ENCODE results near the gene GATA5.

Gene GATA5

DNA sequence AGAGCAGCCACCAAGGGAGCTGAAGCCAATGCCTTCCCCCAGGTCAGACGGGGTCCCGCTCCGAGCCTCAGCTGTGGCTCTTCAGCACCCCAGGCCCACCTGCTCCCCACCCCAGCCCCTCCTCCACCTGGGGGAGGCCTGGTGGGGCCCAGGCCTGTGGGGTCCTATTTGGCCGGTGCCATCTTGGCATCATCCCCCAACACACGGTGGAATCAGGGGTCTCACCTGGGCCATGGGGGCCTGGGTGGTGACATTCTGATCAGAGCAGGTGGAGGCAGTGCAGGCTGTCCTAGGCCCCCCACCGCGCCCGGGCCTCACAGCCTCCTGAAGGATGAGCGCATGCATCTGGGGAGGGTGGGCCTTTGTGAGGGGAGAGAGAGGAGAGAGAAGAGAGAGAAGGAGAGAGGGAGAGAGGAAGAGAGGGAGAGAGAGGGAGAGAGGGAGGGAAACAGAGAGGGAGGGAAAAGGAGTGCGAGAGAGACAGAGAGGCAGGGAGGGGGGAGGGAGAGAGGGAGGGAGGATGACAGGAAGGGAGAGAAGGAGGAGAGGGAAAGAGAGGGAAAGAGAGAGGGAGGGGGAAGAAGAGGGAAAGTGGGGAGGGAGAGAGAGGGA lies 24.5 kb downstream of the GATA5 start:
- no peak for DNase-seq

- no peak for DNase-seq
These were observed 25.7 kb downstream of the GATA5 start for GRCh38 chr20:62449951-62450691.

- no peak for DNase-seq
These were observed 27.0 kb downstream of the GATA5 start for GRCh38 chr20:62448788-62449187.

DNA sequence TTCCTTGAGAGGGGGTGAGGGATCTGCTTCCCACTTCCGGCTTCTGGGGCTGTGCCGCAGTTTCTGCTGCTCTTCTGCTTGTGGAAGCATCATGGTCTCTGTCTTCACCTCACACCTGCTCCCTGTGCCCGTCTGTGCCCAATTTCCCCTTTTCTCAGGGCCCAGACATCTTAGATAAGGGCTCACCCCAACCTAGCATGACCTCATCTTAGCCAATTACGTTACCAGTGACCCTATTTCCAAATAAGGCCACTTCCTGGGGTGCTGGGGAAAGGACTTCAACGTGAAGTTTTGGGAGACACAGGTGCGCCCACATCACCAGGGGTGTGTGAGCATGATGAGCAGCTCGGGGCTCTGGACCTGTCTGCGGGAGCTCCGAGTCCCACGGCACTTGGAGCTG lies 27.8 kb downstream of the GATA5 start:
- DNase-seq = no peak

DNA sequence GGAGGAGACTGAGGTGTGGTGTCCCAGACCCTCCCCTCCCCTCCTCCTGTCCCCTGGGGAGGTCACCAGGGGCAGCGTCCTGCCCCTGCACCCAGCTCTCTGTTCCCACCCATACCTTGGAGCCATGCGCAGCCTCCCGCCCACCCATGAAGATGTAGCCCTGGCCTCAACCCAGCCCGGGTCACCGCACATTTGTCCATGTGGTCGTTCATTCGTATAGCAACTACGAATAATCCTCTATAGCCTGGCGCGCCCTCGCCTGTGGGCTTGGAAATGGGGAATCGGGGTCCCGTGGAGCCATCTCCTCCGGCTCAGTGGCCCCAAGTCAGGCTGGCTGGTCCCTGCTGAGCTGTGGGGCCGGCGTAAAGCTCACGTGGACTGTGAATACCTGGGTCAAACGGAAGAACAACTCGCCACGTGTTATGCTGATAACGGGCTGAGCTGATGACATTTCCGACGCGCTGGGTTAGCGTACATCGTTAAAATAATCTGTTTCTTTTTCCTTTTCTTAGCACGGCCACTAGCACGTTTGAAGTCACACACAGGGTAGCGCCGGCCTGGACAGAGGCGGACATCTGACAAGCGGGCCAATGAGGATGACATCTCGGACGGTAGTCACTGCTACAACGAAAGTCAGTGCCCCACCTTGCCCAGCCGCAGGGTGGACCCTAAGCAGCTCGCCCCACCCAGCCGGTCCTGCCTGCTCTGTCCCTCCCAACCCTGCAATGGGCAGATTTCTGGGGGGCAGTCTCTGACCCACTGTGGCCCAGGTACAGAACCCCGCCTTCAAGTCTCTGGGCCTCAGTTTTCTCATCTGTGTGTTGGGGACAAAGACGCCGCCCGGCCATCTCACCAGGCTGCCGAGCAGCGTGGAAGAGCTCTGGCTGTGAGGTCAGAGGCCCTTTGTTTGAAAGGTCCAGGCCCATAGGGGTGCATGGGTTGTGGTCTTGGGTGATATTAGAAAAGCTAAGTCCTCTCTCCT lies 28.6 kb downstream of the GATA5 start:
- DNase-seq = no peak

- DNase-seq = no peak
These were observed 29.3 kb downstream of the GATA5 start for GRCh38 chr20:62446481-62446880.

- DNase-seq = no peak
These were observed 30.0 kb downstream of the GATA5 start for GRCh38 chr20:62445553-62446340.

- no peak for DNase-seq
These were observed 31.5 kb downstream of the GATA5 start for GRCh38 chr20:62444286-62444685.

- DNase-seq = no peak
These were observed 33.7 kb downstream of the GATA5 start for GRCh38 chr20:62441987-62442539.

- no peak for DNase-seq
These were observed 36.6 kb downstream of the GATA5 start for GRCh38 chr20:62439218-62439617.

- DNase-seq = no peak
These were observed 37.9 kb downstream of the GATA5 start for GRCh38 chr20:62437927-62438326.

DNA sequence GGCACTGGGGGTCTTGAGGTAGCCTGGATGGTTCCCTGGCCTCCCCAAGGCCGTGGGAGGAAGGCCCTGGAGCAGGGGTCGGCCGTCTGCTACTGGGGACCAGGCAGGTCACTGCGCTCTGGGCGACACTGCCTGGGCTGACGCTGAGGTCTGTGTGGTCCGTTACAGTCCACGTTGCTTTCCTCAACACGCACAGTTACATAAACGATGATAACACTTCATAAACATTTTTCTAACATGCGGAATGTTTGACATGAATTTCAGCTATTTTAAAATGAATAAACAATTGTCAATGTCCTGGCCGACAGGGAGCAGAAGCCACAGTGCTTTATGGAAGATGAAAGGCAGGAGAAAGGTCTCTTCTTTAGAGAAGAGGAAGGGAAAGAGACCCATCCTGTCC lies 38.3 kb downstream of the GATA5 start:
- DNase-seq = no peak

DNA sequence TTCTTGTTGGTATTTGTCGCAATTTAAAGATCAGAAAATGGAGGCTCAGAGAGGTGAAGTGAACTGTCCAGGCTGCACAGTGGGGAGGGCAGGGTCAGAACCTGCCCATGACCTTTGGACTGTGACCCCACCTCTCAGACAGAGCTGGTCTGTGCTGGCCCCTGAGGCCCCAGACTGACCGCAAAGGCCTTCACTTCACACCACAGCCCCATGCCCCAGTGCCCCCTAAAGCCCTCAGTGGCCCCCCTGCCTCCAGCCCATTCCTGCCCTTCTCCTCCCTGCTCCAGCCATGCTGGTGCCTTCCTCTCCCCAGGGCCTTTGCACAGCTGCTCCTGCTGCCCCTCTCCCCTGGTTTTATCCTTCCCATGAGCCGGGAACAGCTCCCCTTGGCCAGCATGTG lies 39.1 kb downstream of the GATA5 start:
- no peak for DNase-seq

DNA sequence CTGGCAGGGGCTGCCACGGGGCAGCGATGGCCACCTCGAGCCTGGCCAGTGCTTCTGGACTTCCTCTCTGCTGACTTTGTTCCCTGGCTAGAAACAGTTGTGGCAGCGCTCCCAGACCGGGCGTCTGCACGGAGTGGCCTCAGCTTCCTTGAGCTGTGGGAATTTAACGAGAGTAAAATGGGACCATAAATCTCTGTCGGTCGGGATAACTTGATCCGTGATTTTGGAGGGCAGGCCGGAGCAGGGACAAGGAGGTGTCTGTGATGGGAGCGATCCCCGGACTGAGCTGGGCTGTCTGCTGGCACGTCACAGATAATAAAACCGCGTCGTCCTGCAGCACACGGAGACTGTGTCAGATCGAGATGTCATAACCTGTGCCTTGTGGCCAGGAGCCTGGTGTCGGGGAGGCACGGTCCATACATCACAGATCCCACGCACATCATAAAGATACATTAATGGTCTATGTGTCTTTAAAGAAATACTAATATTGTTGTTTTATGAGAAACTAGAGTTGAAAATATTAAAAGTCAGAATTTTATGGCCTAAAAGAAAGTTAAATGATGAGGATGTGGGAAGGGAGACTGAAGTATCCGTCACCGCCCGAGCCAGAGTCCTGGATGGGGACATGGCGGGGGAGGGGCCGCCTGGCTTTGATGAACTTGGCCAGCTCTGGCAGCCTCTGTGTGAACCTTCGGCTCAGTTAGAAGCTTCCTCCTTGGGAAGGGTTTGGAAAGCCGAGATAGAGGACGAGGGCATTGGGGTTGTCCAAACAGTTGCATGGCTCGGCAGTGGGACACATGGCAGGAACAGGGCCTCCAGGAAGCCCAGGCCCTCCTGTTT lies 41.9 kb downstream of the GATA5 start:
- DNase-seq = no peak

DNA sequence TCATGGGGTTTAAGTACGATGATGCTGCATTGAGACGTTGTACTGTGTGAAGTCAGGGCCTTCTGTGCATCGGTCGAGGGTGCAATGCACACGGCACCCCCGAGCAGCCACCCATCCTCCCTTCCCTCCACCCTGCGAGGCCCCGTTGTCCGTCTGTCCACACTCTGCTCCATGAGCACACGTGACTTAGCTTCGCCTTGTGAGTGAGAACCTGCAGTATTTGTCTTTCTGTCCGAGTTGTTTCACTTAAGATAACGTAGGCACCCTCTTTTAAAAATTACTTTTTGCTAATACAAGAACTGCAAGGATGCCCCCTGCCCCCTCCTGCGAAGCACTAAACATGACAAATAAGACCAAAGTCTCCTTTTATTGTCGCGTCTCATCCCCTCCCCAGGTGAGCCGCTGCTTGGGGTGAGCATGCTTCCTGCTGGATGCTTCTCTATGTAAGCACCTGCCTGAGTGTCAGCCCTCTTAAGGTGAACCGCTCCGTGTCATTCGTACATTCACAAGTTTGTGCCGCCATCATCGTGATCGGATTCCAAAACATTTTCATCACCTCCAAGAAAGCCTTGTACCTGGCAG lies 44.8 kb downstream of the GATA5 start:
- DNase-seq = no peak

DNA sequence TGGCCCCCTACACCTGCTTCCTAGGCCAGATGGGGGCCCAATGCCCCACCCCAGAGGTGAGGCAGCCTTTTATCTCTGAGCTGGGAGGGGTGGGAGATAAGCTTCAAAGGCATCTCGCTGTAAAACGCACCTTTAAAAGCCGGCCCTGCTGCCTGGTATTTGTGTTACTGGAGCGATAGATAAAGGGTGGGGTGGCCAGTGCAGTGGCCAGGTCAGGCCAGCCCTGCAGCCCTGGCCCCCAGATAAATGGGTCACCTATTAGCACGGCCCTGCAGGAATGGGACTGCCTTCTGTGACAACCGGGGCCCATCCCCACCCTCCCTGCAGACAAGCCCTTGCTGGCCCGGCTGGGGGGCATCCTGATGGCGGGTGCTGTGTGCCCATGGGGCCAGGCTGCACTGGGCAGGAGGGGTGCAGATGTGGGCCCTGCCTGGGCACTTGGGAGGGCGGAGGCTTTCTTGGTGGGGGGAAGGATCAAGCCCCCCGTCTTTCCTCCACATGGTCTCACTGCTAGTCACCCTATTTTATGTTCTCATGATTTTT lies 45.4 kb downstream of the GATA5 start:
- no peak for DNase-seq

DNA sequence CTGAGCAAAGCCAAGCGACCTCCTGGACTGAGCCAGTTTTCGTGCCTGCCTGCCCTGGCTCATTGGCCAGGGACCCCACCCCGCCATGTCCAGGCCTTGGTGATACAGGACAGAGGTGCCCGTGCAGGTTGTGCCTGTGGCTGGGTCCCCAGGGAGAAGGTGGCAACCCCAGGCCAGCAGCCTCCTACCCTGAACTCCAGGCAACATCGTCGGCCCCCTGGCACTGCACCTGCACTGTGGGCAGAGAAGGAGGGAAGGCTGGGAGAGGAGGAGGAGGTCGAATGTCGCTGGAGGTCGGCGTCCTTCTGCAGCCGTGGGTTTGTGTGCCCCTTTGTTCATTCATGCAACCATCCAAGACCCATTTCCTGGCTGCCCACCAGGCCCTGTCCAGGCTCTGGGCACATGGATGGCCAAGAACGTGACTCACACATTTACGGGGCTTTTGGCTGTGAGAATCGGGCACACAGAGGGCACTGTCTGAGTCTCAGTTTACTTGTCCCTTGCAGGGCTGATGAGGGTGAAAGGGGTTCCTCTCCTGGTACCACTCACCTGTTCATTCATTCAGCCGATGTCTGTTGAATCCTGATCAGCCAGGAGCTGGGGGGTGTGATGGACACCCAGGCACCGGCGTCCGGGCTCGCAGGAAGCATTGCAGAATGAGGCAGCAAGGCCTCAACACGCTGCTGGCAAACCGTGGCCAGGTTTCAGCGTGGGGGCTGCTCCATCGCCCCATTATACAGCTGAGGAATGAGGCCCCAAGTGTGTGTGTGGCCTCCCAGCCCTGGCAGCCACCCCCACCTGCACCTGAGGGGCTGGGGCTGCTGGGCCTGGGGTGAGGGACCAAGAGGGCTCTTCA lies 46.1 kb downstream of the GATA5 start:
- DNase-seq = no peak

DNA sequence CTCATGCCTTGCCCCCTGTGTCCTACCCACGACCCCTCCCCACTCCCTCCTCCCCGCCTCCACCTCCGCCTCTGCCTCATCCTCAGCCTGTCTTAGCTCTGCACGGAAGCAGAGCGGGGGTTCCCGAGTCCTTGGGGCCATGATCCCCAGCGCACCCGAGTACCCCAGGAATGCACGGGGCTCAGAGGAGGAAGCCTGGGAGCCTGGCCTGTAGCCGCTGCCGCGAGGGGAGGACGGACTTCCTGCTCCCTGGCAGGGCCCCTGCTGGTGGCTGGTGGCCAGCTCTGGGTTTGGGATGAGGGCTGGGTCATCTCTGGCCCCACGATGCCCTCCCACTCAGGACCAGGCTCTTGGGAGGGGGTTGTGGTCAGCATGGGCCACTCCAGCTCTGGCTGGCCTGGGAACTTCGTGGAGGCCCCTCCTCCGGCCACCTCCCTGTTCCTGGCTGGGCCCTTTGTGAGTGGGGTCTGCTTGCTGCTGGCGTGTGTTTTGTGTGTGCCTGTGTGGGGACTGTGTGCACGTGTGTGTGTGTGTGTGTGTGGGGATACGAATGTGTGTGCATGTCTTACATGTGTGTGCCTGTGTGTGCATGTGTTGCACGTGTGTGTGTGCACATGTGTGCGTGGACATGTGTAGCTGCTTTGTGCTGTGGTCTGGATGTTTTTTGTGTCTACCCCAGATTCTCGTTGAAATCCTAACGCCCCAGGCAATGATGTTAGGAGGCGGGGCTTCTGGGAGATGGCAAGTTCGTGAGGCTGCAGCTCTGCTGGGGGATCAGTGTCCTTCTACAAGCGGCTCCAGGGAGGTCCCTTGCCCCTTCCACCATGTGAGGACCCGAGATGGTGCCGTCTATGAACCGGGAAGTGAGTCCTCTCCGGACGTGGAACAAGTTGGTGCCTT lies 47.1 kb downstream of the GATA5 start:
- DNase-seq = no peak

GRCh38 chr20:62428002-62428372 lies 47.8 kb downstream of the GATA5 start:
- no peak for DNase-seq

Measured in activated CD4-positive, alpha-beta T cell treated with anti-CD3 and anti-CD28 coated beads, Interleukin-2, amount 50 U/mL, for 48 hours (primary cell).